ENCODE data around the gene JARID2. TPM values are rescaled to one million over a fixed set of nuclear protein-coding genes. Genes with fewer than 3 reads are reported as not detected.
A peak's percentile ranks its signal among the peaks of the same experiment; 100 is the strongest.

JARID2 gene
- total and polyA plus RNA-seq, 9 of the 15 experiments (the other 6 are each of a cell fraction or from before 2014, with no cell fraction given), result 5.0 to 29.0 (median 15.6) TPM

- TF ChIP-seq TRIM25 (IDR thresholded peaks at IDR 0.05; ENCODE audit: borderline replicate concordance) (no peak), CCAR2 (IDR thresholded peaks at IDR 0.05; ENCODE audit: low read depth, low read length) (no peak), CBX3 (IDR thresholded peaks at IDR 0.05; ENCODE audit: borderline replicate concordance in 1 of 2, low read length in 2 of 2) (peak in 1 of 2 experiments; percentile 48; a peak in 1 of 3 replicates), SOX6 (IDR thresholded peaks at IDR 0.05) (peak; percentile 53; the same call in 1 of the 2 replicates), ZNF239 (CRISPR knock-in tag; IDR thresholded peaks at IDR 0.05) (no peak; the same call in 1 of the 2 replicates), ZNF589 (CRISPR knock-in tag; IDR thresholded peaks at IDR 0.05; ENCODE audit: low read depth) (peak; percentile 96), MECOM (CRISPR knock-in tag; IDR thresholded peaks at IDR 0.05) (0 out of 2 replicates have a peak, but pooled peaks have one; percentile 31), ZNF175 (CRISPR knock-in tag; IDR thresholded peaks at IDR 0.05; ENCODE audit: low read depth) (peak; percentile 92), FOSL1 (tag; conservative IDR thresholded peaks at IDR 0.05) (peak; percentile 97), MAFG (tag; conservative IDR thresholded peaks at IDR 0.05) (no peak), DMBX1 (CRISPR knock-in tag; IDR thresholded peaks at IDR 0.05; ENCODE audit: borderline replicate concordance) (peak; percentile 92), MAX (CRISPR knock-in tag; IDR thresholded peaks at IDR 0.05) (no peak; the same call in 1 of the 2 replicates), TCF7 (IDR thresholded peaks at IDR 0.05; ENCODE audit: borderline replicate concordance) (no peak), RFX1 (IDR thresholded peaks at IDR 0.05) (no peak)
- TF ChIP-seq, protein P1, sequence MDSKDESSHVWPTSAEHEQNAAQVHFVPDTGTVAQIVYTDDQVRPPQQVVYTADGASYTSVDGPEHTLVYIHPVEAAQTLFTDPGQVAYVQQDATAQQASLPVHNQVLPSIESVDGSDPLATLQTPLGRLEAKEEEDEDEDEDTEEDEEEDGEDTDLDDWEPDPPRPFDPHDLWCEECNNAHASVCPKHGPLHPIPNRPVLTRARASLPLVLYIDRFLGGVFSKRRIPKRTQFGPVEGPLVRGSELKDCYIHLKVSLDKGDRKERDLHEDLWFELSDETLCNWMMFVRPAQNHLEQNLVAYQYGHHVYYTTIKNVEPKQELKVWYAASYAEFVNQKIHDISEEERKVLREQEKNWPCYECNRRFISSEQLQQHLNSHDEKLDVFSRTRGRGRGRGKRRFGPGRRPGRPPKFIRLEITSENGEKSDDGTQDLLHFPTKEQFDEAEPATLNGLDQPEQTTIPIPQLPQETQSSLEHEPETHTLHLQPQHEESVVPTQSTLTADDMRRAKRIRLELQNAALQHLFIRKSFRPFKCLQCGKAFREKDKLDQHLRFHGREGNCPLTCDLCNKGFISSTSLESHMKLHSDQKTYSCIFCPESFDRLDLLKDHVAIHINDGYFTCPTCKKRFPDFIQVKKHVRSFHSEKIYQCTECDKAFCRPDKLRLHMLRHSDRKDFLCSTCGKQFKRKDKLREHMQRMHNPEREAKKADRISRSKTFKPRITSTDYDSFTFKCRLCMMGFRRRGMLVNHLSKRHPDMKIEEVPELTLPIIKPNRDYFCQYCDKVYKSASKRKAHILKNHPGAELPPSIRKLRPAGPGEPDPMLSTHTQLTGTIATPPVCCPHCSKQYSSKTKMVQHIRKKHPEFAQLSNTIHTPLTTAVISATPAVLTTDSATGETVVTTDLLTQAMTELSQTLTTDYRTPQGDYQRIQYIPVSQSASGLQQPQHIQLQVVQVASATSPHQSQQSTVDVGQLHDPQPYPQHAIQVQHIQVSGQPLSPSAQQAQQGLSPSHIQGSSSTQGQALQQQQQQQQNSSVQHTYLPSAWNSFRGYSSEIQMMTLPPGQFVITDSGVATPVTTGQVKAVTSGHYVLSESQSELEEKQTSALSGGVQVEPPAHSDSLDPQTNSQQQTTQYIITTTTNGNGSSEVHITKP (IDR thresholded peaks at IDR 0.05; ENCODE audit: partially characterized antibody), result peak; percentile 76
- TF ChIP-seq, protein P2, sequence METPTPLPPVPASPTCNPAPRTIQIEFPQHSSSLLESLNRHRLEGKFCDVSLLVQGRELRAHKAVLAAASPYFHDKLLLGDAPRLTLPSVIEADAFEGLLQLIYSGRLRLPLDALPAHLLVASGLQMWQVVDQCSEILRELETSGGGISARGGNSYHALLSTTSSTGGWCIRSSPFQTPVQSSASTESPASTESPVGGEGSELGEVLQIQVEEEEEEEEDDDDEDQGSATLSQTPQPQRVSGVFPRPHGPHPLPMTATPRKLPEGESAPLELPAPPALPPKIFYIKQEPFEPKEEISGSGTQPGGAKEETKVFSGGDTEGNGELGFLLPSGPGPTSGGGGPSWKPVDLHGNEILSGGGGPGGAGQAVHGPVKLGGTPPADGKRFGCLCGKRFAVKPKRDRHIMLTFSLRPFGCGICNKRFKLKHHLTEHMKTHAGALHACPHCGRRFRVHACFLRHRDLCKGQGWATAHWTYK (CRISPR knock-in tag; IDR thresholded peaks at IDR 0.05), result peak; percentile 77
- TF ChIP-seq, protein P3, sequence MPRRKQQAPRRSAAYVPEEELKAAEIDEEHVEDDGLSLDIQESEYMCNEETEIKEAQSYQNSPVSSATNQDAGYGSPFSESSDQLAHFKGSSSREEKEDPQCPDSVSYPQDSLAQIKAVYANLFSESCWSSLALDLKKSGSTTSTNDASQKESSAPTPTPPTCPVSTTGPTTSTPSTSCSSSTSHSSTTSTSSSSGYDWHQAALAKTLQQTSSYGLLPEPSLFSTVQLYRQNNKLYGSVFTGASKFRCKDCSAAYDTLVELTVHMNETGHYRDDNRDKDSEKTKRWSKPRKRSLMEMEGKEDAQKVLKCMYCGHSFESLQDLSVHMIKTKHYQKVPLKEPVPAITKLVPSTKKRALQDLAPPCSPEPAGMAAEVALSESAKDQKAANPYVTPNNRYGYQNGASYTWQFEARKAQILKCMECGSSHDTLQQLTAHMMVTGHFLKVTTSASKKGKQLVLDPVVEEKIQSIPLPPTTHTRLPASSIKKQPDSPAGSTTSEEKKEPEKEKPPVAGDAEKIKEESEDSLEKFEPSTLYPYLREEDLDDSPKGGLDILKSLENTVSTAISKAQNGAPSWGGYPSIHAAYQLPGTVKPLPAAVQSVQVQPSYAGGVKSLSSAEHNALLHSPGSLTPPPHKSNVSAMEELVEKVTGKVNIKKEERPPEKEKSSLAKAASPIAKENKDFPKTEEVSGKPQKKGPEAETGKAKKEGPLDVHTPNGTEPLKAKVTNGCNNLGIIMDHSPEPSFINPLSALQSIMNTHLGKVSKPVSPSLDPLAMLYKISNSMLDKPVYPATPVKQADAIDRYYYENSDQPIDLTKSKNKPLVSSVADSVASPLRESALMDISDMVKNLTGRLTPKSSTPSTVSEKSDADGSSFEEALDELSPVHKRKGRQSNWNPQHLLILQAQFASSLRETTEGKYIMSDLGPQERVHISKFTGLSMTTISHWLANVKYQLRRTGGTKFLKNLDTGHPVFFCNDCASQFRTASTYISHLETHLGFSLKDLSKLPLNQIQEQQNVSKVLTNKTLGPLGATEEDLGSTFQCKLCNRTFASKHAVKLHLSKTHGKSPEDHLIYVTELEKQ (CRISPR knock-in tag; IDR thresholded peaks at IDR 0.05), result no peak
Measured at GRCh38 chr6:15509335-15509933, 263.6 kb downstream of the JARID2 start (continued).

All from K562 (cell line).